HG03175 (cell line): ENCODE measurements around the gene GALNTL6.
"Not testable (repeated sequence)": the region's sequence is repeated elsewhere in the genome, so short reads cannot be mapped to it uniquely, and the experiment has no call there.

Source experiments
- ATAC-seq: cut with Tn5 transposase; IDR thresholded peaks from one replicate; pipeline ENCODE4 v1.9.1; 2021; ENCODE audit warnings: mild to moderate bottlenecking, moderate library complexity; ENCODE audit not compliant: unreplicated experiment

GALNTL6 gene

GRCh38 chr4:172997856-172998255 lies 1184.7 kb downstream of the GALNTL6 start:
- ATAC-seq = no peak

- no peak for ATAC-seq
Measured at GRCh38 chr4:172998527-172999469, 1185.6 kb downstream of the GALNTL6 start.

- ATAC-seq = no peak
Measured at GRCh38 chr4:173001571-173001970, 1188.4 kb downstream of the GALNTL6 start.

GRCh38 chr4:173002830-173003561 lies 1189.8 kb downstream of the GALNTL6 start:
- ATAC-seq = no peak

- no peak for ATAC-seq
Measured at GRCh38 chr4:173005912-173006633, 1192.9 kb downstream of the GALNTL6 start.

DNA sequence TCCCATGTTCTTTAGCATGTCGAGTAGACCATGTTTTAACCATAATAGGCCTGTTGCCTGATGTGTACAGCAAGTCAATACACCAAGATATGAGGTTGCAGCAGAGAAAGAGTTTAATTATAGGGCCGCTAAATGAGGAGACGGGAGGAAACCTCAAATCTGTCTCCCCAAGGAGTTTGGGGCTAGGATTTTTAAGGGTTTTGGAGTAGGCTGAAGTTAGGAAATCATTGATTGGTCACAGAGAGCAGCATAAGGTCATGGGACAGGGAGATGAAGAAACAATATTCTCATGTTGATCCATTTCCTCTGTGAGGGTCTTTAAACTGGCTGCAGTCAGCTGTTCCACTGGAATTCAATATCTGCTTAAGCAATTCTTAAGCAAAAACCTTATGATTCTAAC lies 1195.2 kb downstream of the GALNTL6 start:
- no peak for ATAC-seq

DNA sequence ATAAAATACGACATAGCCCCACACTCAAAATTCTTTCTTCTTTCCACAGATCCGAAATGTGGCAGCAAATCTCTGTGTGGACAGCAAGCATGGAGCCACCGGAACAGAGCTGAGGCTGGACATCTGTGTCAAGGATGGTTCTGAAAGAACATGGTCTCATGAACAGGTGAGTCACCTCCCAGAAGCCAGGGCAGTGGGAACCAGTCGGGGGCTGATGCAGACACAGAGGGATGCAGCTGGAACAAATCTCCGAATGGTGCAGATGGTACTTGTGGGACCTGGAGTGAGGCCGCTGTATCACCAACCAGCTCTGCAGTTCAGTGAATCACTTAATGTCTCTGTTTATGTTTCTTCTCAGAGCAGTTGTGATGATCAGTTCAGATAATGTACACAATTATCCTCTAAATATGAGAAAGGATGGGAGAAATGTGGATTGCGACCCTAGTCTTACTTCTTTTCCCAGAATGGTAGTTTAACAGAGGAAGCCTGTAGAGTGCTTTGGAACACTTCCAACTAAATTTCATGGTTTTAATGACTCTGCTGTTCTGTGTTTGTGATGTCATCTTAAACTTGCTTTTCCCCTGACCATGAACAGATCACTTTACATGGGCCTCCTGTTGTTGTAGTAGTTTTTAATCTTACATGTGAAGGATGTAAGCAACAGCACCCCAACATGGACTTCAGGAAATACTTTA lies 1196.1 kb downstream of the GALNTL6 start:
- ATAC-seq = no peak

DNA sequence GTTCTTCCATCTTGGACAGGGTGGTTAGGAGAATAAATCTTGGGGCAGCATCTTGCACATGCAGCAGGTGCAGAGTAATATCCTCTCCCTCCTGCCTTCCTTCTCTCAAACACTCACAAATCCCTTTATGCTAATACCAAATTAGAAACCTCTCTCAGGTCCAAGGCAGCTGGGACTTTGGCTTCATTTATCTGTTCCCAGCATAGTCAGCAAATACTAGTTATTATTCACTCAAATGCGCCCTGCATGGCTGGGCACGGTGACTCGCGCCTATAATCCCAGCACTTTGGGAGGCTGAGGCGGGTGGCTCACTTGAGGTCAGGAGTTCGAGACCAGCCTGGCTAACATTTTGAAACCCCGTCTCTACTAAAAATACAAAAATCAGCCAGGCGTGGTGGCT lies 1199.4 kb downstream of the GALNTL6 start:
- no peak for ATAC-seq

- ATAC-seq = peak; percentile 53
Measured at GRCh38 chr4:173013232-173013930, 1200.2 kb downstream of the GALNTL6 start.

GRCh38 chr4:173014113-173014558 lies 1200.9 kb downstream of the GALNTL6 start:
- no peak for ATAC-seq

GRCh38 chr4:173014836-173015235 lies 1201.6 kb downstream of the GALNTL6 start:
- no peak for ATAC-seq

GRCh38 chr4:173017802-173018201 lies 1204.6 kb downstream of the GALNTL6 start:
- ATAC-seq = no peak

GRCh38 chr4:173018446-173018845 lies 1205.2 kb downstream of the GALNTL6 start:
- no peak for ATAC-seq

GRCh38 chr4:173019664-173020063 lies 1206.5 kb downstream of the GALNTL6 start:
- no peak for ATAC-seq

- ATAC-seq = not testable (repeated sequence)
Measured at GRCh38 chr4:173021746-173022573, 1208.8 kb downstream of the GALNTL6 start.

- no peak for ATAC-seq
Measured at GRCh38 chr4:173024203-173024602, 1211.0 kb downstream of the GALNTL6 start.

GRCh38 chr4:173025131-173025530 lies 1211.9 kb downstream of the GALNTL6 start:
- peak; percentile 92 for ATAC-seq

DNA sequence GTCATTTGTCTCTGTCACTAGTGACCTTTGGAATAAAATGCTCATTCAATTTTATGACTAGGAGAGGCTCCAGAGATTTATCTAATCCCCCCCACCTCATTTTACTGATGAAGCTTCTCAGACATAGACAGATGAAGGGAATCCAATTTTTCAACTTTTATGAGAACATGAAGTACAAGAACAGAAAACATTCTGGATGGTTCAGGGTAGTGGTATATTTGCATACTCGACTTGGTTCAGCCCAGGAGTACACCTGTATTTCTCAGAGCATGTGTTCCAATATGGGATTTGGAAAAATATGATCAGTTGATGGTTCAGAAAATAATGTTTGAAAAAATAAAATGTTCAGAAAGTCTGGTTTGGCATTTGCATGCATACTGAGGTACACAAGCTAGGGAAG lies 1224.0 kb downstream of the GALNTL6 start:
- no peak for ATAC-seq
